ENCODE data around the gene LINC00305. TPM values are rescaled to one million over a fixed set of nuclear protein-coding genes. Genes with fewer than 3 reads are reported as not detected.

LINC00305 gene
- total RNA-seq, 4 donors from 2014 or later, result not detected

- Histone ChIP-seq H3K36me3 (no peaks in the 10 kb centered on the region), H3K9me3 (no peaks in the 10 kb centered on the region), H3K27me3 (no peaks in the 10 kb centered on the region), H3K4me3 (no peak overlapping the region), H3K27ac (no peak overlapping the region), H3K4me1 (no peaks in the 10 kb centered on the region)
- TF ChIP-seq EP300 (IDR thresholded peaks at IDR 0.05) (no peak), POLR2AphosphoS5 (IDR thresholded peaks at IDR 0.05) (no peak), POLR2A (IDR thresholded peaks at IDR 0.05) (no peak)
- TF ChIP-seq, protein P1, sequence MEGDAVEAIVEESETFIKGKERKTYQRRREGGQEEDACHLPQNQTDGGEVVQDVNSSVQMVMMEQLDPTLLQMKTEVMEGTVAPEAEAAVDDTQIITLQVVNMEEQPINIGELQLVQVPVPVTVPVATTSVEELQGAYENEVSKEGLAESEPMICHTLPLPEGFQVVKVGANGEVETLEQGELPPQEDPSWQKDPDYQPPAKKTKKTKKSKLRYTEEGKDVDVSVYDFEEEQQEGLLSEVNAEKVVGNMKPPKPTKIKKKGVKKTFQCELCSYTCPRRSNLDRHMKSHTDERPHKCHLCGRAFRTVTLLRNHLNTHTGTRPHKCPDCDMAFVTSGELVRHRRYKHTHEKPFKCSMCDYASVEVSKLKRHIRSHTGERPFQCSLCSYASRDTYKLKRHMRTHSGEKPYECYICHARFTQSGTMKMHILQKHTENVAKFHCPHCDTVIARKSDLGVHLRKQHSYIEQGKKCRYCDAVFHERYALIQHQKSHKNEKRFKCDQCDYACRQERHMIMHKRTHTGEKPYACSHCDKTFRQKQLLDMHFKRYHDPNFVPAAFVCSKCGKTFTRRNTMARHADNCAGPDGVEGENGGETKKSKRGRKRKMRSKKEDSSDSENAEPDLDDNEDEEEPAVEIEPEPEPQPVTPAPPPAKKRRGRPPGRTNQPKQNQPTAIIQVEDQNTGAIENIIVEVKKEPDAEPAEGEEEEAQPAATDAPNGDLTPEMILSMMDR (IDR thresholded peaks at IDR 0.05), result no peak
- DNase-seq (ENCODE audit: low spot score in 2 of 2), result no peak
- 59% methylated on average over 6 of the region's 6 CpGs for WGBS
These were observed 14.7 kb downstream of the LINC00305 start for GRCh38 chr18:64134044-64134747.

GRCh38 chr18:64132871-64133270, 16.0 kb downstream of the LINC00305 start:
- Histone ChIP-seq H3K36me3 (no peaks in the 10 kb centered on the region), H3K27me3 (no peaks in the 10 kb centered on the region), H3K4me1 (no peaks in the 10 kb centered on the region), H3K4me3 (no peak overlapping the region), H3K27ac (no peak overlapping the region), H3K9me3 (no peaks in the 10 kb centered on the region)
- 83% methylated on average over 2 of the region's 2 CpGs for WGBS
- DNase-seq (ENCODE audit: low spot score in 2 of 2), result no peak
- TF ChIP-seq POLR2AphosphoS5 (IDR thresholded peaks at IDR 0.05) (no peak), POLR2A (IDR thresholded peaks at IDR 0.05) (no peak), EP300 (IDR thresholded peaks at IDR 0.05) (no peak)
- TF ChIP-seq, protein P1 (IDR thresholded peaks at IDR 0.05), result no peak

DNA sequence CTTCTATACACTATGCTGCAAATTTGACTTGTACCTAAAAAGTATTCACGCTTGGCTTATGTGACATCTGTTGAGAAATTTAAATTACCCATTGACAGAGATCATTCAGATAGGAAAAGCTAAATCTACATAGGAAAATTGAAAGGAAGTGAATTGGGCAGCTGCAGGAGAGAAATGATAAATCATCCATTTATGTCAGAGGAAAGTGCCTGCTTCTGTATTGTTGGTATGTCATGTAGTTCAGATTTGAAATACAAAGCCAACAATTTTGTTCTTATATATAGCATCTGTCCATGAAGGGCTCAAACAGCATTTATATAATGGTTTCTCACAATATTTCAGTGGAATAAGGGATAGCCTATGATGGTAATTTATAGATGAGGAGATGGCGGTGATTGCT, 17.6 kb downstream of the LINC00305 start:
- H3K27me3 ChIP-seq, result no peaks in the 10 kb centered on the region
- DNase-seq (ENCODE audit: low spot score in 2 of 2), result no peak
- H3K27ac ChIP-seq, result no peak overlapping the region
- no peak overlapping the region for H3K4me3 ChIP-seq
- TF ChIP-seq POLR2A (IDR thresholded peaks at IDR 0.05), result no peak
- TF ChIP-seq, protein P1 (IDR thresholded peaks at IDR 0.05), result no peak
- TF ChIP-seq EP300 (IDR thresholded peaks at IDR 0.05), result no peak
- WGBS, result 87% methylated on average over 2 of the region's 2 CpGs
- no peaks in the 10 kb centered on the region for H3K36me3 ChIP-seq
- H3K9me3 ChIP-seq, result no peaks in the 10 kb centered on the region
- no peaks in the 10 kb centered on the region for H3K4me1 ChIP-seq

DNA sequence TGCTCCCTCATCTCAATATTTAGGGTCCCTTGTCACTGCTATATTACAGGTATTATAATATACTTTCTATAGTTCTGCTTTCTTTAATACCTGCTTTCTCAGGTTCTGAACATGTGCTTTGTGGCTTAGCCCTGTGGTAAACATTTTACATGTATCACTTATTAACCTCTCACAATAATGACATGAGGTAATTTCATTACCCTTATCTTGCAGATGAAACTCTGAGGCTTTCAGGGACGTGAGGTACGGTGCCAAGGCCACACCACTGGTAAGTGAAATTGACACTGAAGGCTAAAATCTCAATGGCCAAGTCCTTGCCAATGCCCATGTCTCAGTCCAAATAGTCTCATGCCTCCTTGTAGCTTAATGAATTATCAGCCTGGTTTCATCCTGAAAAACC, 21.7 kb downstream of the LINC00305 start:
- Histone ChIP-seq H3K4me1 (no peaks in the 10 kb centered on the region), H3K27me3 (no peaks in the 10 kb centered on the region), H3K9me3 (no peaks in the 10 kb centered on the region), H3K36me3 (no peaks in the 10 kb centered on the region), H3K4me3 (no peak overlapping the region), H3K27ac (no peak overlapping the region)
- 93% methylated on average over 2 of the region's 2 CpGs for WGBS
- DNase-seq (ENCODE audit: low spot score in 2 of 2), result no peak
- no peak for TF ChIP-seq EP300 (IDR thresholded peaks at IDR 0.05)
- no peak for TF ChIP-seq POLR2A (IDR thresholded peaks at IDR 0.05)
- no peak for TF ChIP-seq POLR2AphosphoS5 (IDR thresholded peaks at IDR 0.05)
- TF ChIP-seq, protein P1 (IDR thresholded peaks at IDR 0.05), result no peak

- Histone ChIP-seq H3K4me3 (no peak overlapping the region), H3K27ac (no peak overlapping the region), H3K36me3 (no peaks in the 10 kb centered on the region), H3K9me3 (no peaks in the 10 kb centered on the region), H3K27me3 (no peaks in the 10 kb centered on the region), H3K4me1 (no peaks in the 10 kb centered on the region)
- TF ChIP-seq POLR2AphosphoS5 (IDR thresholded peaks at IDR 0.05) (no peak), POLR2A (IDR thresholded peaks at IDR 0.05) (no peak), EP300 (IDR thresholded peaks at IDR 0.05) (no peak)
- DNase-seq (ENCODE audit: low spot score in 2 of 2), result no peak
- 63% methylated on average over 1 of the region's 1 CpG for WGBS
These were observed 29.0 kb downstream of the LINC00305 start for GRCh38 chr18:64119916-64120315.

Data from suprapubic skin (tissue), 4 donors.